K562 (cell line): Measurements from ENCODE around the gene PEF1. TPM values are rescaled to one million over a fixed set of nuclear protein-coding genes. Genes with fewer than 3 reads are reported as not detected.

Experiments
- ARID2 ChIP-seq: fragments of 450-650 bp; IDR thresholded peaks from 2 replicates; pipeline ENCODE4 v1.6.1; 2017; ENCODE audit warnings: antibody characterized with exemption, mild to moderate bottlenecking
- LARP7 ChIP-seq: fragments of 450-650 bp; IDR thresholded peaks from 2 replicates; pipeline ENCODE4 v1.6.1; 2016
- RAD51 ChIP-seq: fragments of 450-650 bp; IDR thresholded peaks from 2 replicates; pipeline ENCODE4 v1.7.1; 2016; ENCODE audit warnings: low read depth, mild to moderate bottlenecking, borderline replicate concordance
- SMC3 ChIP-seq: conservative IDR thresholded peaks from 2 replicates; pipeline ENCODE4 v1.6.1; 2011; ENCODE audit warnings: low read depth, low read length, improper control_type of control experiment; ENCODE audit not compliant: insufficient read depth
- ZBTB7A ChIP-seq: IDR thresholded peaks from 2 replicates; pipeline ENCODE4 v1.6.1; 2011; ENCODE audit warnings: low read depth, mild to moderate bottlenecking, low read length, moderate library complexity, borderline replicate concordance; ENCODE audit not compliant: control insufficient read depth
- polyA plus RNA-seq, 8 experiments: library from polyadenylated mRNA; depleted of rRNA in 4 of 8; stranded (reverse) in 5 of 8; unstranded in 3 of 8; fragments of >200 nt; fragmentation: Nextera tagmentation in 2 of 8; fragmentation: Illumina TruSeq in 1 of 8; extraction: Ambion mirVana in 2 of 8; extraction: Trizol in 1 of 8; gene quantifications; 2 replicates each; pipeline versions ENCODE4 v1.2.1 to v1.2.3, GENCODE V29; 2011 to 2014; ENCODE audit warnings: inconsistent platforms in 1 of 8, missing spikeins in 1 of 8
- total RNA-seq, 7 experiments: library from RNA; depleted of rRNA in 6 of 7; stranded (reverse); fragments of >200 nt in 6 of 7; fragmentation: Illumina TruSeq in 2 of 7; extraction: Trizol in 2 of 7; gene quantifications; 2 replicates each; pipeline versions ENCODE4 v1.2.1 to v1.2.3, GENCODE V29; 2011 to 2021; ENCODE audit warnings: low replicate concordance in 1 of 7
- TF ChIP-seq, protein P1 (sequence below), 3 experiments: IDR thresholded peaks in 2 of 3; conservative IDR thresholded peaks in 1 of 3; 2 replicates each; pipeline ENCODE4 v1.5.1; 2011 to 2012; ENCODE audit warnings: low read length in 3 of 3, mild to moderate bottlenecking in 3 of 3, control low read depth in 2 of 3, improper control_type of control experiment in 1 of 3, inconsistent platforms in 1 of 3, low read depth in 1 of 3, mixed read lengths in 1 of 3, moderate library complexity in 1 of 3; ENCODE audit not compliant: insufficient read depth in 2 of 3
- TF ChIP-seq, protein P2 (sequence below): fragments of 450-650 bp; IDR thresholded peaks from 2 replicates; pipeline ENCODE4 v1.6.1; 2017; ENCODE audit warnings: antibody characterized with exemption, mild to moderate bottlenecking
- TF ChIP-seq, protein P3 (sequence below): fragments of 450-650 bp; formaldehyde crosslinking; IDR thresholded peaks from 2 replicates; pipeline ENCODE4 v1.4.0; 2022; ENCODE audit warnings: missing genetic modification characterization
- TF ChIP-seq, protein P4 (sequence below), 2 experiments: fragments of 450-650 bp; formaldehyde crosslinking in 1 of 2; IDR thresholded peaks; 2 replicates each; pipeline versions ENCODE4 v1.4.0 to v1.6.1; 2014 to 2020; ENCODE audit warnings: mild to moderate bottlenecking in 2 of 2, borderline replicate concordance in 1 of 2, low read depth in 1 of 2

The PEF1 gene
- total and polyA plus RNA-seq, 9 of the 15 experiments (the other 6 are each of a cell fraction or from before 2014, with no cell fraction given): 26.3 to 95.5 (median 61.9) TPM

DNA sequence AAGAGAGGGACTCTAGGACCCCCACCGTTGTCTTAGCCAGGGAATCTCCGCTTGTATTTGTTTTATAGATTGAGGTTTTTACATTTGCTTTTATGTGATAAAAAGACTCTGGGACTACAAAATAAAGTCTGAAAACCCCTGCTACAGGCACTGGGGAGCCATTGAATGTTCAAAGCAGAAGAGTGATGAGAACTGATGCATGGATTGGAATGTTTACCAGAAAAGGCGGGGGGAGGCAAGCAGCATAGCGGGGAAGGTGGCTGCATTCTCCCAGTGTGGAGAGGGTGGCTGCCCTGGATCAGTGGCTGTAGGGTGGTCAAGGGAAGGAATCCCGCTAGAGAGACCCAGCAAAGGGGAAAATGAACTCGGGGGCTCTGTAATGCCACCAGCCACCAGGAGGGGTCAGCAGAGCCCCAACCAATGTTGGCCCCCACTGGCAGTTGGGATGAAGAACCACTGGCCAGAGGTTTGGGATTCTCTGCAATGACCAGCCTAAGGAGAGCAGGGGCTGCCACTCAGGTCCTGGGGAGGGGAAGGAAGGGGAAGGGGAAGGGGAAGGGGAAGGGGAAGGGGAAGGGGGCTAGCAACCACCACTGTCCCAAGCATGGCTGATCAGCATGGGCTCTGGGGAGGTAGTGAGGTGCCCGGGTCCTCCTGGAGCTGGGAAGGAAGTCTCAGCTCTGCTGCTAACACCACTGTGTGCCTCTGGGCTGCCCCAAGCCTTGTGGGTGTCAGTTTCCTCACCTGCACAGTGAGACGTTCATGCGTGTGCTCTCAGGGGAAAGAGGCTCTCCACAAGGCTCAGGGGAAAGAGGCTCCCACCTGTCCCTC, 19.2 kb upstream of the PEF1 start (continued):
- TF ChIP-seq, protein P1, sequence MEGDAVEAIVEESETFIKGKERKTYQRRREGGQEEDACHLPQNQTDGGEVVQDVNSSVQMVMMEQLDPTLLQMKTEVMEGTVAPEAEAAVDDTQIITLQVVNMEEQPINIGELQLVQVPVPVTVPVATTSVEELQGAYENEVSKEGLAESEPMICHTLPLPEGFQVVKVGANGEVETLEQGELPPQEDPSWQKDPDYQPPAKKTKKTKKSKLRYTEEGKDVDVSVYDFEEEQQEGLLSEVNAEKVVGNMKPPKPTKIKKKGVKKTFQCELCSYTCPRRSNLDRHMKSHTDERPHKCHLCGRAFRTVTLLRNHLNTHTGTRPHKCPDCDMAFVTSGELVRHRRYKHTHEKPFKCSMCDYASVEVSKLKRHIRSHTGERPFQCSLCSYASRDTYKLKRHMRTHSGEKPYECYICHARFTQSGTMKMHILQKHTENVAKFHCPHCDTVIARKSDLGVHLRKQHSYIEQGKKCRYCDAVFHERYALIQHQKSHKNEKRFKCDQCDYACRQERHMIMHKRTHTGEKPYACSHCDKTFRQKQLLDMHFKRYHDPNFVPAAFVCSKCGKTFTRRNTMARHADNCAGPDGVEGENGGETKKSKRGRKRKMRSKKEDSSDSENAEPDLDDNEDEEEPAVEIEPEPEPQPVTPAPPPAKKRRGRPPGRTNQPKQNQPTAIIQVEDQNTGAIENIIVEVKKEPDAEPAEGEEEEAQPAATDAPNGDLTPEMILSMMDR (IDR thresholded peaks at IDR 0.05 in 2 of 3, conservative IDR thresholded peaks at IDR 0.05 in 1 of 3; ENCODE audit: insufficient read depth in 2 of 3, low read depth in 1 of 3, low read length in 3 of 3): peak; percentile 92 to 97 (median 94)
- TF ChIP-seq, protein P2, sequence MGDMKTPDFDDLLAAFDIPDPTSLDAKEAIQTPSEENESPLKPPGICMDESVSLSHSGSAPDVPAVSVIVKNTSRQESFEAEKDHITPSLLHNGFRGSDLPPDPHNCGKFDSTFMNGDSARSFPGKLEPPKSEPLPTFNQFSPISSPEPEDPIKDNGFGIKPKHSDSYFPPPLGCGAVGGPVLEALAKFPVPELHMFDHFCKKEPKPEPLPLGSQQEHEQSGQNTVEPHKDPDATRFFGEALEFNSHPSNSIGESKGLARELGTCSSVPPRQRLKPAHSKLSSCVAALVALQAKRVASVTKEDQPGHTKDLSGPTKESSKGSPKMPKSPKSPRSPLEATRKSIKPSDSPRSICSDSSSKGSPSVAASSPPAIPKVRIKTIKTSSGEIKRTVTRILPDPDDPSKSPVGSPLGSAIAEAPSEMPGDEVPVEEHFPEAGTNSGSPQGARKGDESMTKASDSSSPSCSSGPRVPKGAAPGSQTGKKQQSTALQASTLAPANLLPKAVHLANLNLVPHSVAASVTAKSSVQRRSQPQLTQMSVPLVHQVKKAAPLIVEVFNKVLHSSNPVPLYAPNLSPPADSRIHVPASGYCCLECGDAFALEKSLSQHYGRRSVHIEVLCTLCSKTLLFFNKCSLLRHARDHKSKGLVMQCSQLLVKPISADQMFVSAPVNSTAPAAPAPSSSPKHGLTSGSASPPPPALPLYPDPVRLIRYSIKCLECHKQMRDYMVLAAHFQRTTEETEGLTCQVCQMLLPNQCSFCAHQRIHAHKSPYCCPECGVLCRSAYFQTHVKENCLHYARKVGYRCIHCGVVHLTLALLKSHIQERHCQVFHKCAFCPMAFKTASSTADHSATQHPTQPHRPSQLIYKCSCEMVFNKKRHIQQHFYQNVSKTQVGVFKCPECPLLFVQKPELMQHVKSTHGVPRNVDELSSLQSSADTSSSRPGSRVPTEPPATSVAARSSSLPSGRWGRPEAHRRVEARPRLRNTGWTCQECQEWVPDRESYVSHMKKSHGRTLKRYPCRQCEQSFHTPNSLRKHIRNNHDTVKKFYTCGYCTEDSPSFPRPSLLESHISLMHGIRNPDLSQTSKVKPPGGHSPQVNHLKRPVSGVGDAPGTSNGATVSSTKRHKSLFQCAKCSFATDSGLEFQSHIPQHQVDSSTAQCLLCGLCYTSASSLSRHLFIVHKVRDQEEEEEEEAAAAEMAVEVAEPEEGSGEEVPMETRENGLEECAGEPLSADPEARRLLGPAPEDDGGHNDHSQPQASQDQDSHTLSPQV: no peak
- TF ChIP-seq, protein P3, sequence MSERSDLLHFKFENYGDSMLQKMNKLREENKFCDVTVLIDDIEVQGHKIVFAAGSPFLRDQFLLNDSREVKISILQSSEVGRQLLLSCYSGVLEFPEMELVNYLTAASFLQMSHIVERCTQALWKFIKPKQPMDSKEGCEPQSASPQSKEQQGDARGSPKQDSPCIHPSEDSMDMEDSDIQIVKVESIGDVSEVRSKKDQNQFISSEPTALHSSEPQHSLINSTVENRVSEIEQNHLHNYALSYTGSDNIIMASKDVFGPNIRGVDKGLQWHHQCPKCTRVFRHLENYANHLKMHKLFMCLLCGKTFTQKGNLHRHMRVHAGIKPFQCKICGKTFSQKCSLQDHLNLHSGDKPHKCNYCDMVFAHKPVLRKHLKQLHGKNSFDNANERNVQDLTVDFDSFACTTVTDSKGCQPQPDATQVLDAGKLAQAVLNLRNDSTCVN: no peak
- TF ChIP-seq RAD51 (no peak), SMC3 (peak; percentile 97), ZBTB7A (0 out of 2 replicates have a peak, but pooled peaks have one; percentile 25), LARP7 (no peak), ARID2 (peak; percentile 82; the same call in 1 of the 2 replicates)
- TF ChIP-seq, protein P4, sequence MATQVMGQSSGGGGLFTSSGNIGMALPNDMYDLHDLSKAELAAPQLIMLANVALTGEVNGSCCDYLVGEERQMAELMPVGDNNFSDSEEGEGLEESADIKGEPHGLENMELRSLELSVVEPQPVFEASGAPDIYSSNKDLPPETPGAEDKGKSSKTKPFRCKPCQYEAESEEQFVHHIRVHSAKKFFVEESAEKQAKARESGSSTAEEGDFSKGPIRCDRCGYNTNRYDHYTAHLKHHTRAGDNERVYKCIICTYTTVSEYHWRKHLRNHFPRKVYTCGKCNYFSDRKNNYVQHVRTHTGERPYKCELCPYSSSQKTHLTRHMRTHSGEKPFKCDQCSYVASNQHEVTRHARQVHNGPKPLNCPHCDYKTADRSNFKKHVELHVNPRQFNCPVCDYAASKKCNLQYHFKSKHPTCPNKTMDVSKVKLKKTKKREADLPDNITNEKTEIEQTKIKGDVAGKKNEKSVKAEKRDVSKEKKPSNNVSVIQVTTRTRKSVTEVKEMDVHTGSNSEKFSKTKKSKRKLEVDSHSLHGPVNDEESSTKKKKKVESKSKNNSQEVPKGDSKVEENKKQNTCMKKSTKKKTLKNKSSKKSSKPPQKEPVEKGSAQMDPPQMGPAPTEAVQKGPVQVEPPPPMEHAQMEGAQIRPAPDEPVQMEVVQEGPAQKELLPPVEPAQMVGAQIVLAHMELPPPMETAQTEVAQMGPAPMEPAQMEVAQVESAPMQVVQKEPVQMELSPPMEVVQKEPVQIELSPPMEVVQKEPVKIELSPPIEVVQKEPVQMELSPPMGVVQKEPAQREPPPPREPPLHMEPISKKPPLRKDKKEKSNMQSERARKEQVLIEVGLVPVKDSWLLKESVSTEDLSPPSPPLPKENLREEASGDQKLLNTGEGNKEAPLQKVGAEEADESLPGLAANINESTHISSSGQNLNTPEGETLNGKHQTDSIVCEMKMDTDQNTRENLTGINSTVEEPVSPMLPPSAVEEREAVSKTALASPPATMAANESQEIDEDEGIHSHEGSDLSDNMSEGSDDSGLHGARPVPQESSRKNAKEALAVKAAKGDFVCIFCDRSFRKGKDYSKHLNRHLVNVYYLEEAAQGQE (IDR thresholded peaks at IDR 0.05; ENCODE audit: borderline replicate concordance): peak; percentile 91
- TF ChIP-seq, protein P4 (CRISPR knock-in tag; IDR thresholded peaks at IDR 0.05; ENCODE audit: low read depth): no peak
